Measurements from ENCODE around the gene ITFG1. TPM values are rescaled to one million over a fixed set of nuclear protein-coding genes. Genes with fewer than 3 reads are reported as not detected.
"Not testable (repeated sequence)": the region's sequence is repeated elsewhere in the genome, so short reads cannot be mapped to it uniquely, and the experiment has no call there.

The ITFG1 gene
- total and polyA plus RNA-seq, 2 of the 8 experiments (the other 6 are each of a cell fraction or from before 2014, with no cell fraction given): 13.8 to 22.2 TPM

- POLR2A ChIA-PET (ENCODE audit: partially characterized antibody); H2AFZ ChIP-seq (ENCODE audit: low read length); CTCF ChIA-PET (ENCODE audit: partially characterized antibody); H2BK15ac ChIP-seq (ENCODE audit: low read length); H4K91ac ChIP-seq (replicated peaks; ENCODE audit: insufficient read length, low read length); H3K27ac ChIP-seq (ENCODE audit: low read depth, low read length); DNase-seq (ENCODE audit: low read depth in 1 of 2, low spot score in 2 of 2); H4K5ac ChIP-seq (ENCODE audit: insufficient read length, low read depth, low read length); H3K23me2 ChIP-seq (ENCODE audit: low read depth, low read length); H3K23ac ChIP-seq (ENCODE audit: insufficient read length); H3K9ac ChIP-seq (replicated peaks in 1 of 4; ENCODE audit: extremely low read depth in 1 of 4, low read depth in 3 of 4, low read length in 3 of 4); H3K79me2 ChIP-seq (ENCODE audit: control insufficient read depth in 1 of 2, insufficient read depth in 2 of 2, low read length in 2 of 2); H3K14ac ChIP-seq (ENCODE audit: insufficient read length); H3K4me2 ChIP-seq (ENCODE audit: insufficient read depth in 1 of 2, low read depth in 2 of 2, low read length in 2 of 2); H4K8ac ChIP-seq (ENCODE audit: extremely low read depth, insufficient read depth, low read length); H2BK120ac ChIP-seq (replicated peaks; ENCODE audit: low read depth, low read length); H2BK5ac ChIP-seq (ENCODE audit: low read depth, low read length); H3K4me3 ChIP-seq (ENCODE audit: extremely low read depth in 1 of 4, insufficient read depth in 2 of 4, low read depth in 3 of 4, low read length in 4 of 4); FAIRE-seq; H2AK5ac ChIP-seq (ENCODE audit: low read depth, low read length); H3K56ac ChIP-seq (replicated peaks; ENCODE audit: insufficient read length, low read depth, low read length); H3K36me3 ChIP-seq (ENCODE audit: control insufficient read depth in 2 of 4, insufficient read depth in 4 of 4, low read length in 3 of 4); H3K4me1 ChIP-seq (replicated peaks in 1 of 4; ENCODE audit: control insufficient read depth in 3 of 4, insufficient read depth in 4 of 4, low read length in 3 of 4); H3K79me1 ChIP-seq (ENCODE audit: low read depth, low read length); H4K20me1 ChIP-seq (replicated peaks in 1 of 2; ENCODE audit: control insufficient read depth in 1 of 2, insufficient read depth in 2 of 2, low read length in 2 of 2); H2BK20ac ChIP-seq (ENCODE audit: low read length); H3K27me3 ChIP-seq (replicated peaks in 1 of 4; ENCODE audit: control insufficient read depth in 3 of 4, extremely low read depth in 1 of 4, insufficient read depth in 3 of 4, low read length in 3 of 4); H2BK12ac ChIP-seq (ENCODE audit: low read depth, low read length); H3K9me3 ChIP-seq (ENCODE audit: insufficient read depth in 2 of 2, low read depth in 1 of 2, low read length in 1 of 2); H3K18ac ChIP-seq (ENCODE audit: extremely low read depth, low read length); H3K4ac ChIP-seq (replicated peaks; ENCODE audit: insufficient read length, low read depth, low read length): not testable (repeated sequence)
- 85% methylated on average over 2 of the region's 2 CpGs; no CpG with 5 or more reads in 1 of the 2 experiments for WGBS, 2 experiments (ENCODE audit: extremely low coverage in 1 of 2, insufficient coverage in 1 of 2, insufficient read length in 1 of 2, insufficient replicate concordance in 2 of 2, low coverage in 1 of 2, low lambda C conversion rate in 2 of 2, missing lambda C conversion rate in 1 of 2)
Observed at GRCh38 chr16:47434274-47434673, 26.6 kb downstream of the ITFG1 start.

Measured in H1 (cell line).